Caco-2 (cell line): ENCODE data around the gene SPPL2B. TPM values are rescaled to one million over a fixed set of nuclear protein-coding genes. Genes with fewer than 3 reads are reported as not detected.

Experiments
- BruUV-seq: library from RNA; stranded (reverse); fragments of 400-500 nt; replicated peaks from 2 replicates; lab custom pipeline; 2021; lab: Mats Ljungman, UMichigan
- CTCF ChIA-PET: fragments of 300-600 bp; sonication (Branson Sonifier 250); formaldehyde crosslinking; loops from one replicate; lab custom pipeline; 2022; ENCODE audit warnings: antibody characterized with exemption; lab: Charles Lee
- POLR2A ChIA-PET: fragments of 300-600 bp; sonication (Branson Sonifier 250); formaldehyde crosslinking; loops from one replicate; lab custom pipeline; 2022; ENCODE audit warnings: antibody characterized with exemption; lab: Charles Lee
- DNase-seq, 2 experiments: peaks; one replicate each; pipeline versions ENCODE4 v3.0.0 to v3.0.0-alpha.2; 2020 to 2022
- H3K27me3 ChIP-seq: replicated peaks from 2 replicates; pipeline ENCODE4 v1.6.0; 2011; ENCODE audit warnings: low read length; ENCODE audit not compliant: control insufficient read depth, insufficient read depth
- H3K36me3 ChIP-seq: 2 replicates; pipeline ENCODE4 v1.5.1; 2011; ENCODE audit warnings: low read length; ENCODE audit not compliant: control insufficient read depth, insufficient read depth
- H3K4me1 ChIP-seq: fragments of 250-450 bp; sonication (Bioruptor Pico); 2 replicates; pipeline ENCODE4 v1.5.1; 2020; ENCODE audit warnings: mild to moderate bottlenecking
- H3K4me3 ChIP-seq: 2 replicates; pipeline ENCODE4 v1.5.1; 2011; ENCODE audit warnings: low read depth, mild to moderate bottlenecking, control low read depth, low read length
- H3K9me3 ChIP-seq: fragments of 250-450 bp; sonication (Bioruptor Pico); 2 replicates; pipeline ENCODE4 v1.5.1; 2020; ENCODE audit warnings: mild to moderate bottlenecking, moderate library complexity
- H3K27ac Mint-ChIP-seq: one replicate; pipeline ENCODE4 v1.8.0; 2022; ENCODE audit warnings: mixed read lengths; ENCODE audit not compliant: unreplicated experiment
- H3K27me3 Mint-ChIP-seq: one replicate; pipeline ENCODE4 v1.8.0; 2022; ENCODE audit warnings: mixed read lengths; ENCODE audit not compliant: insufficient read depth, unreplicated experiment
- H3K36me3 Mint-ChIP-seq: one replicate; pipeline ENCODE4 v1.8.0; 2022; ENCODE audit warnings: mild to moderate bottlenecking, mixed read lengths; ENCODE audit not compliant: insufficient read depth, unreplicated experiment
- H3K4me1 Mint-ChIP-seq: one replicate; pipeline ENCODE4 v1.8.0; 2022; ENCODE audit warnings: low read depth, mixed read lengths; ENCODE audit not compliant: unreplicated experiment
- H3K4me3 Mint-ChIP-seq: one replicate; pipeline ENCODE4 v1.8.0; 2022; ENCODE audit warnings: mild to moderate bottlenecking, moderate library complexity, mixed read lengths; ENCODE audit not compliant: unreplicated experiment
- H3K9me3 Mint-ChIP-seq: one replicate; pipeline ENCODE4 v1.8.0; 2022; ENCODE audit warnings: mixed read lengths; ENCODE audit not compliant: unreplicated experiment
- CTCF ChIP-seq, 2 experiments: fragments of 200-600 bp in 1 of 2; IDR thresholded peaks; 1 replicate in 1 of 2; 2 replicates in 1 of 2; pipeline versions ENCODE4 v1.5.1 to v1.8.0; 2011 to 2022; ENCODE audit warnings: antibody characterized with exemption in 1 of 2, control low read depth in 1 of 2, inconsistent platforms in 1 of 2, low read depth in 1 of 2, low read length in 1 of 2, mild to moderate bottlenecking in 1 of 2, moderate library complexity in 1 of 2; ENCODE audit not compliant: insufficient read depth in 1 of 2, severe bottlenecking in 1 of 2, unreplicated experiment in 1 of 2
- intact Hi-C: fragments of 100-400 bp; cut with micrococcal nuclease; formaldehyde crosslinking; loops from one replicate; pipeline ENCODE4 v1.10.0; 2022; ENCODE audit not compliant: unreplicated experiment
- total RNA-seq: library from RNA; stranded (reverse); gene quantifications from 2 replicates; pipeline ENCODE4 v1.2.3, GENCODE V29; 2022

Gene SPPL2B
- total RNA-seq, 1 experiment from 2014 or later = 92.3 TPM

- Histone ChIP-seq H3K4me1 (no peaks in the 10 kb centered on the region), H3K4me3 (no peak overlapping the region), H3K9me3 (no peaks in the 10 kb centered on the region), H3K36me3 (0 out of 2 replicates have a peak, but pooled peaks cover 1% of the 10 kb centered on the region), H3K27me3 (no peaks in the 10 kb centered on the region)
- intact Hi-C loops = no loop called here
- Mint-ChIP-seq H3K27ac (no peak overlapping the region), H3K4me3 (no peak overlapping the region), H3K4me1 (no peaks in the 10 kb centered on the region), H3K36me3 (peaks cover 13% of the 10 kb centered on the region), H3K9me3 (no peaks in the 10 kb centered on the region), H3K27me3 (no peaks in the 10 kb centered on the region)
- no TSS peak for BruUV-seq
- ChIA-PET CTCF (no interaction called here), POLR2A (no interaction called here)
- no peak for TF ChIP-seq CTCF (IDR thresholded peaks at IDR 0.05; ENCODE audit: insufficient read depth in 1 of 2, low read depth in 1 of 2, low read length in 1 of 2, severe bottlenecking in 1 of 2, unreplicated experiment in 1 of 2)
- DNase-seq = no peak
Observed at GRCh38 chr19:2320939-2321338, 7.5 kb upstream of the SPPL2B start.

GRCh38 chr19:2321565-2322283 lies 6.8 kb upstream of the SPPL2B start:
- intact Hi-C loops = no loop called here
- H3K4me1 Mint-ChIP-seq = no peaks in the 10 kb centered on the region
- CTCF ChIA-PET = interaction anchor here (0.6 kb wide), 1 partner anchor 315 kb away, joined by 3 read pairs; no protein-coding TSS in a partner anchor

GRCh38 chr19:2323707-2324106 lies 4.8 kb upstream of the SPPL2B start:
- Mint-ChIP-seq H3K4me3 (no peak overlapping the region), H3K36me3 (peaks cover 31% of the 10 kb centered on the region), H3K27ac (no peak overlapping the region), H3K4me1 (no peaks in the 10 kb centered on the region), H3K27me3 (no peaks in the 10 kb centered on the region), H3K9me3 (no peaks in the 10 kb centered on the region)
- no peak for DNase-seq
- no peaks in the 10 kb centered on the region for H3K27me3 ChIP-seq
- no peak for TF ChIP-seq CTCF (IDR thresholded peaks at IDR 0.05; ENCODE audit: insufficient read depth in 1 of 2, low read depth in 1 of 2, low read length in 1 of 2, severe bottlenecking in 1 of 2, unreplicated experiment in 1 of 2)
- no TSS peak for BruUV-seq
- H3K9me3 ChIP-seq = no peaks in the 10 kb centered on the region
- CTCF ChIA-PET = no interaction called here
- intact Hi-C loops = no loop called here
- peaks cover 1% of the 10 kb centered on the region; the same call in 1 of the 2 replicates for H3K36me3 ChIP-seq
- POLR2A ChIA-PET = no interaction called here
- H3K4me3 ChIP-seq = no peak overlapping the region
- H3K4me1 ChIP-seq = 0 out of 2 replicates have a peak, but pooled peaks cover 3% of the 10 kb centered on the region

More at GRCh38 chr19:2321565-2322283, 6.8 kb upstream of the SPPL2B start:
- Mint-ChIP-seq H3K27ac (no peak overlapping the region), H3K9me3 (no peaks in the 10 kb centered on the region), H3K4me3 (no peak overlapping the region), H3K36me3 (peaks cover 15% of the 10 kb centered on the region), H3K27me3 (no peaks in the 10 kb centered on the region)
- TF ChIP-seq CTCF (IDR thresholded peaks at IDR 0.05; ENCODE audit: insufficient read depth in 1 of 2, low read depth in 1 of 2, low read length in 1 of 2, severe bottlenecking in 1 of 2, unreplicated experiment in 1 of 2) = no peak
- Histone ChIP-seq H3K9me3 (no peaks in the 10 kb centered on the region), H3K4me1 (no peaks in the 10 kb centered on the region), H3K27me3 (no peaks in the 10 kb centered on the region), H3K36me3 (0 out of 2 replicates have a peak, but pooled peaks cover 1% of the 10 kb centered on the region), H3K4me3 (no peak overlapping the region)
- POLR2A ChIA-PET = no interaction called here
- no peak for DNase-seq
- no TSS peak for BruUV-seq
